Endothelial cell of umbilical vein (primary cell): Measurements from ENCODE around the gene CT47A1. TPM values are rescaled to one million over a fixed set of nuclear protein-coding genes. Genes with fewer than 3 reads are reported as not detected.

Experiments
- BruUV-seq: library from RNA; stranded (reverse); fragments of 400-500 nt; replicated peaks from 2 replicates; lab custom pipeline; 2021; lab: Mats Ljungman, UMichigan
- CTCF ChIA-PET: fragments of 300-600, 350-600 bp; sonication (Branson Sonifier 250); formaldehyde crosslinking; loops from one replicate; lab custom pipeline; 2021; ENCODE audit warnings: antibody characterized with exemption, inconsistent platforms; lab: Charles Lee
- POLR2A ChIA-PET: fragments of 300-600, 350-600 bp; sonication (Branson Sonifier 250); formaldehyde crosslinking; loops from one replicate; lab custom pipeline; 2021; ENCODE audit warnings: antibody characterized with exemption, inconsistent platforms; lab: Charles Lee
- DNase-seq: peaks from one replicate; pipeline ENCODE4 v3.0.0-alpha.2; 2011; ENCODE audit warnings: low read depth, low spot score
- FAIRE-seq: peaks from 2 replicates; lab custom pipeline; 2011; peaks lifted over from hg19 to GRCh38; lab: Jason Lieb, UNC
- H2AFZ ChIP-seq: 2 replicates; pipeline ENCODE4 v1.6.0; 2012; ENCODE audit warnings: low read depth, low read length, control low read depth, inconsistent platforms
- H3K27ac ChIP-seq: 2 replicates; pipeline ENCODE4 v1.5.1; 2011; ENCODE audit warnings: low read depth, mild to moderate bottlenecking, control low read depth, low read length, moderate library complexity; ENCODE audit not compliant: insufficient read depth
- H3K27me3 ChIP-seq, 2 experiments: 2 replicates each; pipeline versions ENCODE4 v1.6.0 to v1.6.1; 2011; ENCODE audit warnings: low read length in 2 of 2, mixed read lengths in 1 of 2; ENCODE audit not compliant: control insufficient read depth in 2 of 2, insufficient read depth in 2 of 2
- H3K36me3 ChIP-seq, 2 experiments: 2 replicates in 1 of 2; 3 replicates in 1 of 2; pipeline ENCODE4 v1.5.1; 2011; ENCODE audit warnings: low read length in 2 of 2, mild to moderate bottlenecking in 1 of 2, moderate library complexity in 1 of 2; ENCODE audit not compliant: control insufficient read depth in 2 of 2, insufficient read depth in 2 of 2; ENCODE audit errors: extremely low read depth in 1 of 2
- H3K4me1 ChIP-seq: 3 replicates; pipeline ENCODE4 v1.5.1; 2011; ENCODE audit warnings: mild to moderate bottlenecking, low read length; ENCODE audit not compliant: control insufficient read depth, insufficient read depth; ENCODE audit errors: extremely low read depth
- H3K4me2 ChIP-seq: 2 replicates; pipeline ENCODE4 v1.6.1; 2011; ENCODE audit warnings: low read length, control low read depth, mixed read lengths; ENCODE audit not compliant: insufficient read depth
- H3K4me3 ChIP-seq, 3 experiments: fragments of 200-600 bp in 1 of 3; sonication (generic), shearing (Covaris generic) in 1 of 3; replicated peaks in 1 of 3; 2 replicates each; pipeline ENCODE4 v1.5.1; 2011 to 2016; ENCODE audit warnings: control low read depth in 3 of 3, low read length in 3 of 3, mild to moderate bottlenecking in 2 of 3, inconsistent platforms in 1 of 3, low read depth in 1 of 3, moderate library complexity in 1 of 3; ENCODE audit not compliant: insufficient read depth in 1 of 3
- H3K79me2 ChIP-seq: 2 replicates; pipeline ENCODE4 v1.6.0; 2012; ENCODE audit warnings: low read length, inconsistent platforms; ENCODE audit not compliant: control insufficient read depth, insufficient read depth
- H3K9ac ChIP-seq: replicated peaks from 2 replicates; pipeline ENCODE3; 2011; ENCODE audit warnings: low read length, control low read depth; ENCODE audit not compliant: insufficient read depth; ENCODE audit errors: extremely low read depth
- H3K9me1 ChIP-seq: replicated peaks from 3 replicates; pipeline ENCODE4 v1.6.0; 2011; ENCODE audit warnings: mild to moderate bottlenecking, low read length; ENCODE audit not compliant: control insufficient read depth, insufficient read depth; ENCODE audit errors: extremely low read depth
- H3K9me3 ChIP-seq: replicated peaks from 2 replicates; pipeline ENCODE4 v1.5.1; 2012; ENCODE audit warnings: low read length, inconsistent platforms; ENCODE audit not compliant: control insufficient read depth, insufficient read depth
- H4K20me1 ChIP-seq: replicated peaks from 2 replicates; pipeline ENCODE3; 2011; ENCODE audit warnings: mild to moderate bottlenecking, low read length; ENCODE audit not compliant: control insufficient read depth, insufficient read depth; ENCODE audit errors: extremely low read depth
- EZH2 ChIP-seq: IDR thresholded peaks from 2 replicates; pipeline ENCODE4 v1.6.1; 2012; ENCODE audit warnings: borderline replicate concordance, low read depth, mild to moderate bottlenecking, moderate library complexity, low read length, inconsistent platforms; ENCODE audit not compliant: severe bottlenecking
- FOS ChIP-seq: IDR thresholded peaks from 2 replicates; pipeline ENCODE4 v1.6.1; 2011; ENCODE audit warnings: mild to moderate bottlenecking, low read length, moderate library complexity, borderline replicate concordance; ENCODE audit not compliant: insufficient read depth
- GATA2 ChIP-seq: IDR thresholded peaks from 2 replicates; pipeline ENCODE4 v1.7.0; 2011; ENCODE audit warnings: low read depth, mild to moderate bottlenecking, moderate library complexity, mixed read lengths, low read length; ENCODE audit not compliant: insufficient read length, insufficient read depth
- JUN ChIP-seq: IDR thresholded peaks from 2 replicates; pipeline ENCODE4 v1.6.1; 2011; ENCODE audit warnings: borderline replicate concordance, low read depth; ENCODE audit not compliant: insufficient read length, insufficient read depth
- MYC ChIP-seq: IDR thresholded peaks from one replicate; pipeline ENCODE4 v1.6.1; 2011; ENCODE audit warnings: mild to moderate bottlenecking, low read depth, low read length
- POLR2A ChIP-seq: IDR thresholded peaks from 2 replicates; pipeline ENCODE4 v1.6.1; 2012; ENCODE audit warnings: low read depth, mild to moderate bottlenecking, control low read depth, low read length
- POLR2AphosphoS5 ChIP-seq: IDR thresholded peaks from 2 replicates; pipeline ENCODE4 v1.6.1; 2012; ENCODE audit warnings: low read depth, mild to moderate bottlenecking, control low read depth, low read length, moderate library complexity; ENCODE audit not compliant: insufficient read depth
- dilution Hi-C: fragments of 300-500 bp; cut with MboI; formaldehyde crosslinking; loops from one replicate; pipeline ENCODE4 v1.15.0; 2019; ENCODE audit warnings: low sequenced_read_pairs; ENCODE audit not compliant: extremely low pct_ligation_motif_present
- intact Hi-C: fragments of 100-400 bp; cut with micrococcal nuclease; formaldehyde crosslinking; loops from one replicate; pipeline ENCODE4 v1.10.0; 2022
- polyA plus RNA-seq, 4 experiments: library from polyadenylated mRNA; depleted of rRNA in 3 of 4; stranded (reverse) in 3 of 4; unstranded in 1 of 4; fragments of >200 nt; gene quantifications; 2 replicates each; pipeline versions ENCODE4 v1.2.1 to v1.2.3, GENCODE V29; 2011 to 2012; ENCODE audit warnings: missing spikeins in 1 of 4
- total RNA-seq: library from RNA; stranded (reverse); gene quantifications from 2 replicates; pipeline ENCODE4 v1.2.3, GENCODE V29; 2021
- TF ChIP-seq, protein P1 (sequence below), 2 donors: IDR thresholded peaks; 1 replicate in 1 of 2; 2 replicates in 1 of 2; pipeline ENCODE4 v1.5.1; 2011; ENCODE audit warnings: low read length in 2 of 2, mild to moderate bottlenecking in 2 of 2, moderate library complexity in 2 of 2, control low read depth in 1 of 2, inconsistent platforms in 1 of 2, low read depth in 1 of 2; ENCODE audit not compliant: insufficient read depth in 1 of 2; ENCODE audit errors: extremely low read depth in 1 of 2
- TF ChIP-seq, protein P2 (sequence below): IDR thresholded peaks from 2 replicates; pipeline ENCODE4 v1.6.1; 2011; ENCODE audit not compliant: insufficient read depth, insufficient read length

Gene CT47A1
- total and polyA plus RNA-seq, 2 donors (not counting 3 experiments of a cell fraction or from before 2014, with no cell fraction given): not detected

DNA sequence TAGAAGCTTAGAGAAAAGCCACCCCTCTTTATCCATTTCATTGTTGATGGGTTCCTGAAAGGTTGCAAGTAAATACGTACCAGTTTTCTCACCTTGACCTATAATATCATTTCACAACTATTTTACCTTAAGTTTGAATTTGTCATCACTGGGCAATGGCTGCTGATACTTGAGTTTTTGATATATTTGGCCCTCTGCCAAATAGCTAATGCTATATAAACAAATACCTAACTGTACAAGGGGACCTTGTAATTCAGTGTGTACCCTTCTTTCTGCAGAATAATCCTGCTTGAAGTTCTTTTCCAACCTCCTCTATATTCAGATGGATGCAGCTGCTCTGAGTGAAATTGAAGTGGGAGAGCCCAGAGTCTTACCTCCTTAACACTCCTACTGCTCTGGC, 42.9 kb upstream of the CT47A1 start:
- H4K20me1 ChIP-seq: no peaks in the 10 kb centered on the region
- H3K36me3 ChIP-seq: no peaks in the 10 kb centered on the region
- H3K4me2 ChIP-seq: no peak overlapping the region
- no peak overlapping the region for H3K4me3 ChIP-seq
- no peaks in the 10 kb centered on the region for H3K27me3 ChIP-seq
- H3K9ac ChIP-seq: no peak overlapping the region
- dilution Hi-C loops (no loop called here), intact Hi-C loops (no loop called here)
- ChIA-PET POLR2A (no interaction called here), CTCF (no interaction called here)
- no peaks in the 10 kb centered on the region for H3K9me1 ChIP-seq
- no peak overlapping the region for H3K27ac ChIP-seq
- no peaks in the 10 kb centered on the region for H3K79me2 ChIP-seq
- TF ChIP-seq, protein P1, sequence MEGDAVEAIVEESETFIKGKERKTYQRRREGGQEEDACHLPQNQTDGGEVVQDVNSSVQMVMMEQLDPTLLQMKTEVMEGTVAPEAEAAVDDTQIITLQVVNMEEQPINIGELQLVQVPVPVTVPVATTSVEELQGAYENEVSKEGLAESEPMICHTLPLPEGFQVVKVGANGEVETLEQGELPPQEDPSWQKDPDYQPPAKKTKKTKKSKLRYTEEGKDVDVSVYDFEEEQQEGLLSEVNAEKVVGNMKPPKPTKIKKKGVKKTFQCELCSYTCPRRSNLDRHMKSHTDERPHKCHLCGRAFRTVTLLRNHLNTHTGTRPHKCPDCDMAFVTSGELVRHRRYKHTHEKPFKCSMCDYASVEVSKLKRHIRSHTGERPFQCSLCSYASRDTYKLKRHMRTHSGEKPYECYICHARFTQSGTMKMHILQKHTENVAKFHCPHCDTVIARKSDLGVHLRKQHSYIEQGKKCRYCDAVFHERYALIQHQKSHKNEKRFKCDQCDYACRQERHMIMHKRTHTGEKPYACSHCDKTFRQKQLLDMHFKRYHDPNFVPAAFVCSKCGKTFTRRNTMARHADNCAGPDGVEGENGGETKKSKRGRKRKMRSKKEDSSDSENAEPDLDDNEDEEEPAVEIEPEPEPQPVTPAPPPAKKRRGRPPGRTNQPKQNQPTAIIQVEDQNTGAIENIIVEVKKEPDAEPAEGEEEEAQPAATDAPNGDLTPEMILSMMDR (IDR thresholded peaks at IDR 0.05; ENCODE audit: extremely low read depth in 1 of 2, insufficient read depth in 1 of 2, low read depth in 1 of 2, low read length in 2 of 2): no peak
- TF ChIP-seq GATA2: no peak
- TF ChIP-seq FOS: no peak
- TF ChIP-seq POLR2A: no peak
- TF ChIP-seq JUN: no peak
- TF ChIP-seq EZH2: no peak
- no peak for TF ChIP-seq POLR2AphosphoS5
- TF ChIP-seq MYC: no peak
- TF ChIP-seq, protein P2, sequence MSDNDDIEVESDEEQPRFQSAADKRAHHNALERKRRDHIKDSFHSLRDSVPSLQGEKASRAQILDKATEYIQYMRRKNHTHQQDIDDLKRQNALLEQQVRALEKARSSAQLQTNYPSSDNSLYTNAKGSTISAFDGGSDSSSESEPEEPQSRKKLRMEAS: no peak
- no peak for DNase-seq
- no peak overlapping the region for H2AFZ ChIP-seq
- H3K4me1 ChIP-seq: no peaks in the 10 kb centered on the region
- no TSS peak for BruUV-seq
- FAIRE-seq: no peak
- no peaks in the 10 kb centered on the region for H3K9me3 ChIP-seq
